Activated CD8-positive, alpha-beta memory T cell treated with anti-CD3 and anti-CD28 coated beads, Interleukin-2, amount 50 U/mL, for 1 hour (primary cell): Measurements from ENCODE around the gene PSMD9.
"Not testable (repeated sequence)": the region's sequence is repeated elsewhere in the genome, so short reads cannot be mapped to it uniquely, and the experiment has no call there.

ENCODE experiments used
- DNase-seq: peaks from one replicate; pipeline ENCODE4 v3.0.0-alpha.2; 2020; ENCODE audit errors: extremely low read depth

The PSMD9 gene

GRCh38 chr12:121888478-121889273 lies at the start of gene PSMD9:
Gene PSMD9, plus strand, starts transcription at chr12:121888790. Its CDS starts 67 bp downstream, at chr12:121888857.
- DNase-seq, result peak; percentile 96

DNA sequence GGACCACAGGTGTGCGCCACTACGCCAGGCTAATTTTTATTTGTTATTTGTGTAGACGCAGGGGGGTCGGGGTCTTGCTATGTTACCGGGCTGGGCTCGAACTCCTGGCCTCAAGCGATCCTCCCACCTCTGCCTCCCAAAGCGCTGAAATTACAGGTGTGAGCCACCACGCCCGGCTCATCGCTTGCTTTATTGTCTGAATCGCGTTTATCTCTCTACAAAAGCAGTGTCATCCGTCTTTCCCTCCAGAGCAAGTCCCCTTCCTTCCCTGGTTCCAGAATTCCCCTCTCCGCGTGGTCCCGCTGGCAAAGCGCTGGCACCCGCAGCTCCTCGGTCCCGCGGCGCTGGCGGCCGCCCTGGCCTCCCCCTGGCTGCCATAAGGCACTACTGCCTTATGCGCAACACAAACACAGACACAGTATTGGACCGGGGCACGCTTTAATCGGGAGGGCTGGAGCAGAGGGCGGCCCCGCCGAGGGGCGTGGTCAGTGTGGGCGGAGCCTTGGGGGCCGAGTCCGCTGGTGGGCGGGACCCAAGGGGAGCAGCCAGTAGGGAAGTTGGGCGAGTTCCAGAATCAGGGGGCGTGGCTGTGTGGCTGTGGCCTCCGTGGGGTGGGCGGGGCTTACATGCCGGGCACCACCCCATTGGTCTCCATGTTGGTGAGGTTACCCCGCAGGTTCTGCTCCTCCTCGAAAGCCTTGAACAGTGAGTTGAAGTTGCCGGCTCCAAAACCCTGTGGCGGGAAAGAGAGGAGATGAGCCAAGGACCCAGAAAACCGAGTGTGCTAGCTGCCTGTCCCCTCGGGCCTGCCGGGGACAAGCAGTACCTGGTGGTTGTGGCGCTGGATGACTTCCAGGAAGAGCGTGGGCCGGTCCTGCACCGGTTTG lies 49.2 kb upstream of the PSMD9 start:
- peak; percentile 99 for DNase-seq

GRCh38 chr12:121839993-121840761 lies 48.4 kb upstream of the PSMD9 start:
- DNase-seq, result no peak

- no peak for DNase-seq
These were observed 45.2 kb upstream of the PSMD9 start for GRCh38 chr12:121843236-121843982.

- no peak for DNase-seq
These were observed 42.9 kb upstream of the PSMD9 start for GRCh38 chr12:121845701-121846100.

DNA sequence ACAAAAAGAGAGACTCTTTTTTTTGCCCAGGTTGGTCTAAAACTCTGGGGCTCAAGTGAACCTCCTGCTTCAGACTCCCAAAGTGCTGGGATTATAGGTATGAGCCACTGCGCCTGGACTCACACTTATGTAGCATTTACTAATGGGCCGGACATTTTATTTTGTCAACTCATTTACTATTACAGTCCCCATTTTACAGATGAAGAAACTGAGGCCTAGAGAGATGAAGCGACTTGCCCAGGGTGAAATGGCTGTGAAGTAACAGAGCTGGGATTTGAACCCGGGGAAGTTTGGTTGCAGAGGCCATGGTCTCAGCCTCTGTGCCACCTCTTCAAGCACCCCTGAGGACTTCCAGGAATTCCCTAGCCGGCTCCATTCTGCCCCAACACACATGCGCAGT lies 39.4 kb upstream of the PSMD9 start:
- DNase-seq, result no peak

DNA sequence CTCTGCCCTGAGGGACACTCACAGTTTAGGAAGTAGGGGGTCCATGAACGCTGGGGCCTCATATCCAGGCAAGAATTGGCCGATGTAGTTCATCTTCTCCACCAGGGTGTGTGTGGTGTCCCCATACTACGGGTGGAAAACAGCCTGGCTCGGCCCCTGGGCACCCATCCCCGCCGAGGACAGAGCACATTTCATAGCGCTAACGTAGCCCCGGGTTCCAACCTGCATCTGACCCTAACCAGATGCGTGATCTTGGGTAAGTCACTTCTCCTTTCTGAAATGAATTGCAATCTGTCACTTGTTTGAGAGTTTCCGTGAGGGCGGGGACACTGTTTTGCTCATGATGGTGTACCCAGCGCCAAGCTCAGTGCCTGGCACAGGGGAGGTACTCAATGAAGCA lies 38.9 kb upstream of the PSMD9 start:
- no peak for DNase-seq

- DNase-seq, result not testable (repeated sequence)
These were observed 36.2 kb upstream of the PSMD9 start for GRCh38 chr12:121852392-121852791.

DNA sequence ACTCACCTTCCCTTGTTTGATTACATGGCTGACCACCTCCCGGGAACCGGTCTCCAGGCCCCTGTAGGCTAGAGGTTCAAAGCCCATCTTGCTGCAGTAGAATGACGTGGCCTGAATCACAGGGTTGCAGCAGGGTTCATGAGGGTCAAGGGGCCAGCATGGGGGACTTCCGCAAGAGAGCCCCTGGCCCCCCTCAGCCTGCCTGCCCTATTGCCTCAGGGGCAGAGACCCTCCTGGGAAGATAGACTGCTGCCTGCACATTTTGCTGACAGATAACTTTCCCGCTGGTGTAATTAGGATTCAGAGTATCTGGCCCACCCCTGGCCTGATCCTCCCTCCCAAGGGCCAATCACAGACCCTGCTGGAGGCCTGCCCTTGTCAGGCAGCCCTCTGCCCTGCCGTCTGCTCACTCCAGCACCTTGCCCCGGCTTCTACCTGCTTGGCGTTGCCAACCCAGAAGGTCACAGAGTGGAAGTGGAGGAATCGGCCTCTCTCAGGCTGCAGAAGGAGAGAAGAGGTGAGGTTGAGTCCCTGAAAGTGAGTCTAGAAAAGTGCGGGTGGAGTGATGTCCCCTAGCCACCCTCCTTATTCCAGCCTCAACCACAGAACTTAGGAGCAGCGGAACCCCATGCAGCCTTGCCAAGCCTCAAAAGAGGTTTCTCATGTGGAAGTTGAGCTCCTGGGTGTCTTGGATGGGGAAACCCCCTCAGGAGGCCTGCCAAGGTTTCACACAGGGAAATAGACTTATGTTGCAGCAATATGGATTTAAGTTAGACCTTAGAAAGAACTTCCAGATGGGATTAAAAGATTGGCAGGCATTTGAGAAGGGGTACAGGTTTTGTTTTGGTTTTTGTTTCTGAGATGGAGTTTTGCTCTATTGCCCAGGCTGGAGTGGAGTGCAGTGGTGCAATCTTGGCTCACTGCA lies 31.0 kb upstream of the PSMD9 start:
- no peak for DNase-seq

DNA sequence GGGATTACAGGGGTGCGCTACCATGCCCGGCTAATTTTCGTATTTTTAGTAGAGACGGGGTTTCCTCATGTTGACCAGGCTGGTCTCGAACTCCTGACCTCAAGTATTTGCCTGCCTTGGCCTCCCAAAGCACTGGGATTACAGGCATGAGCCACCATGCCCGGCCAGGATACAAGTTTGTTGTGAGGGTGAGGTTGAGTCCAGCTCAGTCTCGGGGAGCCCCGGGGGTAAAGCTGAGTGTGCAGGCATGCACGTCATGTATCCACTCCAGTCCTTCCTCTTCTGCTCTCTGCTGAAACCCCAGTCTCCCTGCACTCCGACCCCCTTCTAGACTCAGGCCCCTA lies 30.3 kb upstream of the PSMD9 start:
- DNase-seq, result no peak

DNA sequence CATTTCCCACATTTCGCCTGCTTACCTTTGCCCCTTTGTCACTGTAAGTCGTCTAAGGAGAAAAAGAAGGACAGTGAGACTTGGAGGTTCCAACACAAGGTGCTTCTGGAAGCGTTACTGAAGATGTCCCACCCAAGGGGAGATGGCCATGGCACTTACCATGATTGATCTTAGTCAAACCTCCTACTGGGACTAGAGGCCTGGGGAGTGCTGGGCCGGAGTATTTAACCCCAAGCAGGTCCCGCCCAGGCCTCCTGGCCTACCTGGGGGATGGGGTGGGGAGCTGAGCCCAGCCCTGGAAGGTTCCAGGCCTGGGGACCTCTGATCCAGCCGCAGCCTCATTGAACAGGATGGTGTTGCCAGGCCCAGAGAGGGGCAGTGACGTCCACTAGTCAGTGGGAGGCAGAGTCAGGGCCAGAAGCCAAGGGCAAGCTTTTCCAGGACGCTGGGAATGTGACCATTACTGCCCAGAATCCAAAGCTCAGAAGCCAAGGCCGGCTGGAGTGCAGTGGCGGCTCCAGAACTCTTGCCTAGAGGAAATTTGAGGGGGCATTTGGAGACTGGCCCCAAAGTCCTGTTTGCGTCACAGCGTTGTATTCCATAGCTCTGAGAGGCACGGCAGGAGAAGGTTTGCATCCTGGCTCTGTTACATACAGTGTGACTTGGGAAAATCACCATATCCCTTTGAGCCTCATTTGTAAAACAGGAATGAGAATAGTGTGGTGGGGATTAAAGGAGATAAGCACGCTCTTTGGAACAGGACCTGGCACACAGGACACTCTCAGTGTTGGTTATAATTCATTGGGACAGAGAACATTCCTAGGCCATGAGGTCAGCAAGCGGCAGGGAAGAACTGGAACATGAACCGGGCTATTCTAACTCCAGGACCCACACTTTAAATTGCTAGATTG lies 29.7 kb upstream of the PSMD9 start, which contains the start of gene HPD:
HPD (minus strand) TSS at position 198 of the 911 bp plus-strand sequence; CDS start at position 162, 36 bp downstream.
- no peak for DNase-seq

GRCh38 chr12:121860257-121860656 lies 28.3 kb upstream of the PSMD9 start:
- no peak for DNase-seq

DNA sequence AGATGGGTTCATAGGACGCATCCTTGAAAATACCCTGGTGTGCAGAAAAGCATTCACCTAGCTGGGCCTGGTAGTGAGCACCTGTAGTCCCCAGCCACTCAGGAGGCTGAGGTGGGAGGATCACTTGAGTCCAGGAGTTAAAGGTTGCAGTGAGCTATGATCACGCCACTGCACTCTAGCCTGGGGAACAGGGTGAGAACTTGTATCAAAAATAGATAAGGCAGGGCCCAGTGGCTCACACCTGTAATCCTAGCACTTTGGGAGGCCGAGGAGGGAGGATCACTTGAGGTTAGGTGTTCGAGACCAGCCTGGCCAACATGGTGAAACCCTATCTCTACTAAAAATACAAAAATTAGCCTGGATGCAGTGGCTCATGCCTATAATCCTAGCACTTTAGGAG lies 27.9 kb upstream of the PSMD9 start:
- DNase-seq, result not testable (repeated sequence)

GRCh38 chr12:121861636-121862254 lies 26.8 kb upstream of the PSMD9 start:
- DNase-seq, result no peak

DNA sequence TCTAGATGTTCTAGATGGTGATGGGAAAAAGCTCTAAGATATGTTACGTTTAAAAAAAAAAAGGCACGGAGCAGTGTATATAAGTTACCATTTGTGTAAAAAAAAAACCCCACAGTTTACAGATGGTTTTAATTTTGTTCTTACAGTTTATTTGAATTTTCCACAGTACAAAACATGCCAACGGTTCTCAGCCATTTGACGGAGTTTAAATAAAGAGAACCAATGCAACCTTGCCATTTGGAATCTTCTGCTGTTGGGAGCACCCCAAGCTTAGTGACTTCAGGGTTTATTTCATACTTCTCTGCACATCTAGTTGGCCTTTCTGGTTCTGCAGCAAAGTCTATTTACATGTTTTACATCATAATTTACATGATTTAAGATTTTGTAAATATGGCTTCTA lies 22.3 kb upstream of the PSMD9 start:
- DNase-seq, result no peak

- not testable (repeated sequence) for DNase-seq
These were observed 19.4 kb upstream of the PSMD9 start for GRCh38 chr12:121869229-121869628.

- no peak for DNase-seq
These were observed 17.1 kb upstream of the PSMD9 start for GRCh38 chr12:121871467-121871866.

DNA sequence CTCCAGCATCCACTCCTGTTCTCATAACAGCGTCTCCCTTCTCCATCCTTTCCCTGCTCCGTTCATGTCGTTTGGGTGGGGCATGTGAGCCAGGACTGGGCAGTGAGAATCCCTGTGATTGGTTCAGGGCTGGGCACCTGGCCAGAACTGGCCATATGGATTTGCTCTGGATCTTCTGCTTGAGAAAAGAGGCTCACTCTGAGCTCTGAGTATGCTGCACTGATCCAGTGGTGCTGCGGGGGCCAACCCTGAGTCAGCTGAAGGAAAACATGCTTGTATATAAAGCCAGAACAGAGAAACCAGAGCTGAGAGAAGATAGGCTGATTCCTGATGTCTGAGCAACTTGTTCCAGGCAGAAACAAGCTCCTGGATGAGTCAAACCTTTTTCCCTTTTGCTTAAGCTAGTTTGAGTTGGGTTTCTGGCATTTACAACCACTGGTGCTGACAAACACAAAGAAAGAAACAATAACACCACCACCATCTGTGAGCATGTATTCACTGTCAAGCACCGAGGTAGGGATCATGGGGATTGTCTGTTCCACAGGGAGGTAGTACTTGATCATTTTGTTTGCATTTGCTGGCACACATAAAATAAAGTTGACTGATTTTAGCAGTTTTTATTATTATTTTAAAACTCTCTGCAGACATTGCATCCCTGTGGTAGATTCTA lies 15.9 kb upstream of the PSMD9 start:
- DNase-seq, result no peak
